ENCODE data around the gene PRSS12. TPM values are rescaled to one million over a fixed set of nuclear protein-coding genes. Genes with fewer than 3 reads are reported as not detected.
"Not testable (repeated sequence)": the region's sequence is repeated elsewhere in the genome, so short reads cannot be mapped to it uniquely, and the experiment has no call there.

The PRSS12 gene, protein sequence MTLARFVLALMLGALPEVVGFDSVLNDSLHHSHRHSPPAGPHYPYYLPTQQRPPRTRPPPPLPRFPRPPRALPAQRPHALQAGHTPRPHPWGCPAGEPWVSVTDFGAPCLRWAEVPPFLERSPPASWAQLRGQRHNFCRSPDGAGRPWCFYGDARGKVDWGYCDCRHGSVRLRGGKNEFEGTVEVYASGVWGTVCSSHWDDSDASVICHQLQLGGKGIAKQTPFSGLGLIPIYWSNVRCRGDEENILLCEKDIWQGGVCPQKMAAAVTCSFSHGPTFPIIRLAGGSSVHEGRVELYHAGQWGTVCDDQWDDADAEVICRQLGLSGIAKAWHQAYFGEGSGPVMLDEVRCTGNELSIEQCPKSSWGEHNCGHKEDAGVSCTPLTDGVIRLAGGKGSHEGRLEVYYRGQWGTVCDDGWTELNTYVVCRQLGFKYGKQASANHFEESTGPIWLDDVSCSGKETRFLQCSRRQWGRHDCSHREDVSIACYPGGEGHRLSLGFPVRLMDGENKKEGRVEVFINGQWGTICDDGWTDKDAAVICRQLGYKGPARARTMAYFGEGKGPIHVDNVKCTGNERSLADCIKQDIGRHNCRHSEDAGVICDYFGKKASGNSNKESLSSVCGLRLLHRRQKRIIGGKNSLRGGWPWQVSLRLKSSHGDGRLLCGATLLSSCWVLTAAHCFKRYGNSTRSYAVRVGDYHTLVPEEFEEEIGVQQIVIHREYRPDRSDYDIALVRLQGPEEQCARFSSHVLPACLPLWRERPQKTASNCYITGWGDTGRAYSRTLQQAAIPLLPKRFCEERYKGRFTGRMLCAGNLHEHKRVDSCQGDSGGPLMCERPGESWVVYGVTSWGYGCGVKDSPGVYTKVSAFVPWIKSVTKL
- total RNA-seq, result 24.0 TPM

DNA sequence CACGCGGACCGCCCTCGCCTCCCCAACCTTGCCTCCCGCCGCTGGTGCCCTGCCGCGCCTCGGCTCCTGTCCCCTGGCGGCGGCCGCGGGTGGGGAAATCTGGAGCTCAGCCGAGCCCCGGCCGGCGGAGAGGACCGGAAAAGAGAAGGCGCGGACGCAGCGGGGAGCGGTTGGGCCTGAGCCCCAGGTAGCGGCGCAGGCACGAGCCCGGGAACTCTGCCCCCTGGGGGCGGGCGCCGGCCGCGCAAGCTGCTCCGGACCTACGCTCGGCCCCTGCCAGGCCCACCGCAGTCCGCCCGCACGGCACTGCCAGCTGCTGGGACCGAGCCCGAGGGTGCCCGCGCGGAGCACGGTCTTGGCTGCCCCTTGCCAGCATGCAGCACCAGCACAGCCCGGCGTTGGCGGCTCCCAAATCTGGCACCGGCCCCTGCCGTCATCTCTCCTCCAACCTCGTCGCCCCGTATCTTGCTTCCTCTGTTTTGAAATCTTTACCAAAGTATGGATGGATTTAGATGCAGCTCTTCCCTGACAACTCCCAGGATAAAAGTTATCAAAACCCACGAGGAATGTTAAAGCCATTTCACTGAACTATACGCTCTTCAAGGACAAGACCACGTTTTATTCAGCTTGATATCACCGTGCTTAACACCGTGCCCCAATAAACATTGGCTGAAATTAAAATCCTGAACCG lies at the start of gene PRSS12:
Gene PRSS12, minus strand, starts transcription at position 161 of the 691 bp plus-strand sequence. CDS start 283 bp downstream, outside the sequence.
- peak; percentile 72 for DNase-seq

DNA sequence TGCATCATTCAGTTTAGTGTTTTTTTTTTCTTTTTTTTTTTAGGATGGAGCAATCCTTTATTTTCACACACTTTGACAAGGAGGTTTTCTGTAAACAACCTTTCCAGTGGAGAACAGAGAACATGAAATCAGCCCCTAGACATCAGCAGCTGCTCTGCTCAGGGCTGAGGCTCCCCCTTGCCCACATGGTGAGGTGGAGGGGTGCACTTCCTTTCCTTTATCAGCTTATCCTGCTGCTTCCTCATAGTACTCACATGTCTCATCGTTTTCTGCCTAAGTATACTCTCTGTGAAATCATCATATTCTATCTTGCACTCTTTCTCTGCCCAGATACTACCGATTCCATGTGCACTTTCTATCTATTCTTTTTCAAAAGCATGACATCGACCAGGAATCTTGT lies 47.6 kb upstream of the PRSS12 start:
- no peak for DNase-seq

DNA sequence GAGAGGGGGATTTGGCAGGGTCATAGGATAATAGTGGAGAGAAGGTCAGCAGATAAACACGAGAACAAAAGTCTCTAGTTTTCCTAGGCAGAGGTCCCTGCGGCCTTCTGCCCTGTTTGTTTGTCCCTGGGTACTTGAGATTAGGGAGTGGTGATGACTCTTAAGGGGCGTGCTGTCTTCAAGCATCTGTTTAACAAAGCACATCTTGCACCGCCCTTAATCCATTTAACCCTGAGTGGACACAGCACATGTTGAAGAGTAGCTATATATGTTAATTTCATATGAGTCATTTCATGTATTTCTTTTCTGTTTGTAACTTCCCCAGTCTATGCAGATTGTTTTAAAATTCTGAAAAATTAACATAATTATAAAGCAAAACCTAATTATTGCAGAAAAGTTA lies 47.1 kb upstream of the PRSS12 start:
- peak; percentile 9 for DNase-seq

DNA sequence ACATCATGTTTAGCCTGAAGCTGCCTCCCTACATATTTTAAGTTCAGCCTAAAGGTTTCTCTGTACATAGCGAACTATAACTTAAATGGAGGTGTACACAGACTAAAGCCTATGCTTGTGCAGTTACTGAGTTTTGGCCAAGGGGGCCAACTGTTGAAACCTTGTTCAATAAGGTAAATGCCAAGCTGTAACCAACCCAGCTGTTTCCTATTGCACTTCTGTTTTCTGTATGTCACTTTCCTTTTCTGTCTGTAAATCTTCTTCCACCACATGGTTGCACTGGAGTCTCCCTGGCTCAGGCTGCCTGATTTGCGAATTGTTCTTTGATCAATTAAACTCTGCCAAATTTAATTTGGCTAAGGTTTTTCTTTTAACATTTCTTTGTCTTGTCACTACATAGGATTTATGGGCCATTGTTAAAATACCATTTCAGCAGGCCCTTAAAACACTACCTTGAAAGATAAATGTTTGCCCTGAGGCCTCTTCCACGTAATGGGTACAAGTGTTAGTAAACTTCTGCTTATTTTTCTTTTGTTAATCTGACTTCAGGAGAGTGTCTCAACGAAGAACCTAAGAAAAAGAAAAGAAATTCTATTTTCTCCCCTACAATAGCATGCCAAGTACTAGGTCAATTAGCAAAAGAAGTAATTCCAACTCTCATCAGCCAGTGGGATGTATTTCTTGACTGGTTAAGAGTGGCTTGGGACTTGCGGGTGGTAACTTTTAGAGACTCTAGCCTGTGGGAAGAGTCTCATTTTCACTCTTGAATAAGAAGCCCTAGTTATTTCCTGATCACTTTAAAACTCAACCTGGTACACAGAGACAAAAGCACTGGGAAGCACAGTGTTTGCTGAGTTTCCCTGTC lies 45.7 kb upstream of the PRSS12 start:
- DNase-seq, result no peak

DNA sequence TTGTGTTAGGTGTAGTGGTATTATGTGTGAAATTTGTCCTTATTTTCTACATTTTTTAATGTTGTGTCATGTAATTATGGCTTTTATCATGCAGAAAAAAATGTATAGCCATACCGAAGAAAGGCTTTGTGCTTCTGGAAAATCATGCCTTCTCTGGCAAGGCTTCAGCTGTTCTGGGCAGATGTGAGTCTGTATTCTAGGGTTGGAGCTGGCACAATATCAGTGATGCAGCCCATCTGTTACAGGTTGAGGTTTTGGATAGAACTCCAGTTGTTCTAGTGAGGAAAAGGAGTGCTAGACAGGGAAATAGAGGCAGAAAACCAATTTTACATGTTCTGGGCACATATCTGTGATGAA lies 44.8 kb upstream of the PRSS12 start:
- peak; percentile 26 for DNase-seq

DNA sequence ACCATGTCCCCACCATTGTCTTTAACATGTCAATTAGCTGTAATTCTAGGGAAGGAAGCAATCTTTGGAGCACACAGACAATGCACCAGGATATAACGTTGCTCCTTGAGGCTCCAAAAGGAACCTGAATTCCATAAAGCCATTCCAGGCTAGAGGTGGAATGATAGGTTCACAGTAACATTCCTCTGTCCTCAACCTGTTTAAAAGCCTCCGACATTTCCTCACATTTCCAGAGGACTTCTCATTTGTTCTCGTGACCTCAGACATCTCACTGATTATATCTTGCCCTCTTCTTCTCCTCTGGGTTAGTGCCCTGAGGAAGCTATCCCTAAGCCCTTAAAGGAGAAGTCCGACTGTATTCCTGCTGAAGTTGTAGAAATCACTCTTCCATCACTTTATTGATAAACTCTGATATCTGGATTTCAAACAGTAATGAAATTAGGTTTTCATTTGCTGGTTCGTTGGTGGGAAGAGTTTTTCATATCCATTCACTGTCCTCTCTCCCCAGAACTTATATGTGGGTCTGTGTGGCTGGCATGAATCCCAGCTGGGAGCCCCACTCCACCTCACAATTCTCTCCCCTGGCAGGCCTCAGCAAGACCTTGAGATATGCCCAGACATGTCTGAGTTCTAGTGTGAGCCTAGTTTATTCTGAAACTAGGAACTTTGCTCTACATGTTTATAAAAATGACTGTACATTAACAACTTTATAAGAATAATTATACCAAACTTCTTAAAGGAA lies 44.2 kb upstream of the PRSS12 start:
- no peak for DNase-seq

DNA sequence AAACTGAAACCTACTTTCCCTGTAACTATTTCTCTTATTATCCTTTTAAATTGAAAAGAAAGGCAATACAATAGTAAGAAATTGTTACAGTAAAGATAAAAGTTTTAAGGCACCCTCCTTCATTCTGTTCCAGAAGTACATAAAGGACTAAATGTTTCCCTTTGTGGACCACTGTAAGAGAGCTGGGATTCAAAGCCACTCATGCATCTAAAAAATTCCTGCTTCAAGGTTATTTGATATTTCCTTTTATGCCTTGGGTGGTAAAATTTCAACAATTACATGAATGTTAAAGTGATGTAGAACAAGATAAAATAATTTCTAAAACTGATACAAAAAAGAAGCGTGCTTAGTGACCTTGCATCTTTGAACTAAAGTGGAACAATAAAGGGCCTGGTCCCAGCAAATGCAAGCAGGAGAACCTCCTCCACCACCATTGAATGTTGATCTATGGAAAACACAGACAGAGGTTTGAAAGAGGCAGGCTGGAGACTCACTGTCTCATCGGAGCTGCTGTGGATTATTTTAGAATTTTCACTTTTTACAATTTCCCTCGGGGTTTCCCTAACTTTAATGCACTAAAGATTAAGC lies 42.3 kb upstream of the PRSS12 start:
- DNase-seq, result no peak

DNA sequence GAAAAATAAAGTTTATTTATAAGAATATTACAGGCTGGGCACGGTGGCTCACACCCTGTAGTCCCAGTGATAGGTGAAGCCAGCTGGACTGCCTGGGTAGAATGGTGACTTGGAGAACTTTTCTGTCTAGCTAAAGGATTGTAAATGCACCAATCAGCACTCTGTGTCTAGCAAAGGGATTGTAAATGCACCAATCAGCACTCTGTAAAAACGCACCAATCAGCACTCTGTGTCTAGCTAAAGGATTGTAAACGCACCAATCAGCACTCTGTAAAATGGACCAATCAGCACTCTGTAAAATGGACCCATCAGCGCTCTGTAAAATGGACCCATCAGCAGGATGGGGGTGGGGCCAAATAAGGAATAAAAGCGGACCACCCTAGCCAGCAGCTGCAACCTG lies 39.7 kb upstream of the PRSS12 start:
- DNase-seq, result not testable (repeated sequence)

DNA sequence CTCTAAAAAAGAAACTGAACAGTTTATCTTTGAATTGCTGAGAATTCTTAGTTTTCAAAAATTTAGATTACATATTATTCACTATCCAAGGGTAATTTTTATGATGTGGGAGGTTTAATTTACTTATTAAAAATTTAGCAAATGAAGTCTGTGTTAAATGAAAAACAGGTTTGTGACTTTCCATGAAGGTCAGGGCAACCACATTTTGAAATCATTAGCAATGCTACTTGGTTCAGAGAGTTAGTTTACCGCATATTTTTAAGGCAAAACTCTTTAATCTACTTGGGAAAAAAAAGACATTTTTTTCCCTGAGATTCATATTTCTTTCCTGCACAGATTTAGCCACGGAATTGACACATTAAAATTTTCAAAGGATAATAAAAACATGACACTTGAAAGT lies 37.3 kb upstream of the PRSS12 start:
- DNase-seq, result no peak

DNA sequence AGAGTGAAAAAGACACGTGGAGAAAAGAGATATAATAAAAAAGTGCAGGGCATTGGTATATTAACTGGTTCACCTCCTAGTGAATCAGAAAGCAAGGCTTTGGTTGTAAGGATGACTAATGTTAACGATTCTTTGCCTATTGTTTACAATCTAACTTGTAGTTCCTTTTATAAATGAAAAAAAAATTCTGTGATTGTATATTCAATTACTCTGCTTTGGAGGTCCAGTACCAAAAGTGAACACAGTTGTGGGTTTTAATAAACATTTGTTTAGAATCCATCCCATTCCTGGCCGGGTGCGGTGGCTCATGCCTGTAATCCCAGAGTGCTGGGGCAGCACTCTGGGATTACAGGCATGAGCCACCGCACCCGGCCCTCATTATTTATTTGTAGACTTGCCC lies 36.9 kb upstream of the PRSS12 start:
- DNase-seq, result no peak

DNA sequence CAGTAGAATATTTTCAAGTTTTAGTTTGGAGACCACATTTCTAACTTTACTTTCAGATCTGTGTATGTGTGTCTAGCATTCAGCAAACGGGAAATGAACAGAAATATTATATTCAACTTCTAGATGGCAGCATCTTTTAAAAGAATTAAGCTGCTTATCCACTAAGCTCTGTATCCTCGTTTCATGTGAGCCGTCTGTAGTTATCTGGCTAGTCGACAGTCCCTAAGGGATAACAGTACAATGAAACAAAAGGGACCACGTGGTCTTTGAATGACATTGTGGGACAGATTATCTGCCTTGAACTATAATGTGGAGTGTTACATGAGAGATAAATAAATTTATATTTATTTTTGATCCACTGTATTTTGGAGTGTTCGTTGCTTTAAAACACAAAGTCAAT lies 35.8 kb upstream of the PRSS12 start:
- no peak for DNase-seq

DNA sequence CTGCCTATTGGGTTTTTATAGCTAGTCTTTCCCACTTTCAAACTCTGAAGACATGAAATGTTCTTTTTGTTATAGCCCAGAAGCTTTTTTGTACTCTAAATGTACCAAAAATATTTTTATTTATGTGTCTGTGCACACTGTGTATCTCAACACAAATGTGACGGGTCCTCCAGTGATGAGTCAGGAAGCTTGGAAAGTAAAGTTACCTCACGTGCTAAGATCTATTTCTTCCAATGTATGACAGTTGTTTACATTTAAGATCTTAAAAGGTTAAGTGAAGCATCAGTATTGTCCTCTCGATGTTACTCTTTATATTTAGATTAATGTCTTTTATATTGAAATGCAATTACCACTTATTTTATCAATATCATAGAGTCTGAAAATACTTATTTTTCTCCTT lies 29.1 kb upstream of the PRSS12 start:
- no peak for DNase-seq

DNA sequence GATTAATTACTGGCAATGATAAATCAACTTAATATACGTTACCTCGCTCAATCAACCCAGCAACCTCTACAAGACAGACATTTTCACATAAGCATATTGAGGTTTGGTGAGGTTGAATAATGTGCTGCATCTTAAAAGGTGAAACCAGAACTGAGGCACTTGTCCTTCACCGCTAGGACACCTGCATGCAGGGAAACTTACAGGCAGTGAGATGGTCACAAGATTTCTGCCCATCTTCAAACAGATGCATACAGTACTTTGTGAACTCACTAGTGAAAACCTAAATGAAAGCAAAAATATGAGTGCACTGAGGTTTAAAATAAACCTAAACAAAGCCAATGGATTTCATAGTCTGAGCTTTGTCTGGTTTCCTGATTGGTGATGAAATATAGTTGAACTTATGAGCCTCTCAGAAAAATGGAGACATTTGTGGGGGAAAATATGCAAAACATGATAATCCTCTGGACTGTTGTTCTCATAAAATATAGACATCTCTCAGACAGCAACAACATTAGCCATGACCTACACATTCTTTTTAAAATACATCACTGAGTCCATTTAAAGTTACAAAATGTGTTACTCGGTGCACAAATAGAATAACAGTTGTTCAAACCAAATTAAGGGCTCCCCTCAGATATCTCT lies 20.9 kb upstream of the PRSS12 start:
- no peak for DNase-seq

DNA sequence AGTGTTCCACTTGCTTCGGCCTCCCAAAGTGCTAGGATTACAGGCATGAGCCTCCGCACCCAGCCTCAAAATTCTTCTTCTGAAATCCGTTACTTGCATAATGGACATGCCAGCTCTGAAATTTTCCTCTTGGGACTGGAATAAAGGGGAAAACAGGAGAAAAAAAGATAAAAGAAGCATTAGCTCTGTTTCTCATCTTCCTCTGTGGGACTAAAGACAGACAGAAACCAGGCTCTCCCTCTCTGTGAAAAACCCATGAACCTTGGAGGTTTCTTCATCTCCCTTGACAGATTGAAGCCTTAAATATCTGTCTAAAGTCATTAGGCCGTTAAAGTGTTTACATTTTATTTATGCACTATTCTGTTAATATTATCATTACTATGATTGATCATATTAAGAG lies 19.4 kb upstream of the PRSS12 start:
- DNase-seq, result no peak

DNA sequence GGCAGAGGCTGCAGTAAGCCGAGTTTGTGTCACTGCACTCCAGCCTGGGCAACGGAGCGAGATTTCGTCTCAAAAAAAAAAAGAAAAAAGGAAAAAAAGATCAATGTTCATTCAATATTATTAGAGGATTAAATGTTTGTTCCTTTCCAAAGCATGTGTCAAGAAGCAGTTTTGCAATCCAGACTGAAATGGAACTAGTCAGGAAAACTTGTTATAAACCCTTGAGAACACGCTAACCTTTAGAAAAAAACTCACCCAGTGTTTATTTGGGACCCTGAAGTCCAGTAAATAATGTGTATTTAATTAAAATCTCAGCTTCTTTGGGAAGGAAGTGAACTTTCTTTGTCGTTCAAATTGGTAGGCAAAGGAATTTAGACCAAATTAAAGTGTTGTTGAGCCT lies 16.4 kb upstream of the PRSS12 start:
- DNase-seq, result no peak

DNA sequence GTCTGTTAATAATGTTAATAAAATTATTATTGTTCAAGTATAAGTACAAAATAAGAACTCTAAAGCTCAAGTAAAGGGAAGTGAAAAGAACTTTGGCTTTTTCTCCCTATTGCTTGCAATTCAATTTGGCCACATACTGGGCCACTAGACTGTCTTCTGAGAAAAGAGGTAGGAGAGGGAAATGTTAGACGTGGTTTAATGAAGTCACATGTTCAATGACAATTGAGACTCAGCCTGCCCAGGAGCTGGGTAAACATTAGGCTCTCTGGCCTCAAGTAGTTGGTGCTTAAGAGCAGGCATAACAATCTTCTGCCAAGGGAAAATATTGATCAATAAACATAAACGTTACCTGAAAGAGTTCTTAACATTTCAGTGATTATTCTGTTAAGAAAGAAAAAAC lies 15.1 kb upstream of the PRSS12 start:
- no peak for DNase-seq

DNA sequence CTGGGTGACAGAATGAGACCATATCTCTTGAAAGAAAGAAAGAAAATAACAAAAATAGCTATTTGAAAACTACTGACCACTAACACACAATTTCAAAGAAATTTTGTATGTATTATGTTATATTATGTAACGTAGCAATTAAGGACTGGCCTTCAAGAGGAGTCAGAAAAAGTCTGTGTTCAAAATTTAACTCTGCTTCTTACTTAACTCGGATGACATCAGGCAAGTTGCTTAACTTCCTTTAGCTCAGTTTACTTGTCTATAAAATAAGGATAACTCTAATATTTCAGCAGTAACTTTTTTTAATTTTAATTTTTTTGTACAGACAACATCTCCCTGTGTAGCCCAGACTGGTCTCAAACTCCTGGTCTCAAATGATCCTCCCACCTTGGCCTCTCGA lies 14.6 kb upstream of the PRSS12 start:
- no peak for DNase-seq

DNA sequence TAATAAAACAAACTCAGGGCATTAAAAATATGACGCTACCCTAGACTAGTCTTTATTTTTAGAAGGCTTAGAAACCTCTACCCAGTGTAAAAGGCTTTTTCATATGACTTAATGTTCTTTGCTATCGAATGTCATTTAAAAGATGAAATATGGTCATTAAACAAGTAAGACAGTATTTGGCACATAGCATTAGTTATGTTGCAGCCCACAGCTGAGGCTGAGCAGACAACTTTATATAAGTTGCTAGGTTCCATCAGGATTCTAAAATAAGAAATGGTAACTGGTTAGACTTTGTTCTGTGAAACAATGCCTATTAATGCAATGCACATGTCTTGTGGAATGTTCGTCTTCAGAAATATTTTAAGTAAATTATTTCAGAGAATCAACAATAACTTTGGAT lies 10.4 kb upstream of the PRSS12 start:
- peak; percentile 15 for DNase-seq

DNA sequence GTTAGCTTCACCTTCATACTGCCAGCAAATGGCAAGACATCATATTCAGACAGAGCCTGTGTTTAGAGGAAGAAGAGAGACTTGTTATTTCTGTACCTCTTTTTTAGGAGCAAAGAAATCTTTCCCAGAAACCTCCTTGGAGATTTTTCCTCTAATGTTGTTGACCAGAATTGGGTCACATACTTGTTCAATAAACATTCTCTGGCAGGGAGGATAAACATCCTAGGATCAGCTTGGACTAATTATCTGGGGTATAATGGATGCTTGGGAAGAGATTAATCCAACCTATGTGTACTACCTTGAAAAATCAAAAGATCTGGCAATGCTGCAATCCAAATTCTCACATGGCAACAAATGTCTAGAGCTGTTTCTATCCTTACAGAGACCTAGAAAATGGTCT lies 8.4 kb upstream of the PRSS12 start:
- peak; percentile 25 for DNase-seq

DNA sequence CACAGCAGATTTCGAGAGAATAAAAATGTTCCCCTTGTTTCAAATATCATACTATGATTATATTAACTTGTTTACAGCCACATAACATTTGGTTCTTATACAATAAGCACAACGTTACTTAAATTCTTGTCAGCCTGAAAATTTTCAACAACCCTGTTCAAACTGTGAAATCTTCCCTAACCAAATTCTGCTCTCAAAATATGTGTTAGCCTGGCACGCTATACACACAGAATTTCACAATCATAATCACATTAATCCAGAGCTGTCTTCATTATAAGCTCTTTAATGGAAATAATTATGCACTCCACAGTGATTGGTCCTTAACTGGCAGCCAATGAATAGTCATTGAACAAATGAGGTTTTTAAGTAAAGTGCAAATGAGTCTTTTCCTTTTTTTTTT lies 7.3 kb upstream of the PRSS12 start:
- no peak for DNase-seq
